Motor neuron (in vitro differentiated cells): ENCODE data around the gene RAD51B. TPM values are rescaled to one million over a fixed set of nuclear protein-coding genes. Genes with fewer than 3 reads are reported as not detected.

Experiments used
- ATAC-seq, 8 experiments: fragments of 200-7000 bp; cut with Tn5 transposase; replicated peaks in 6 of 8; 2 replicates each; pipeline ENCODE4 v1.8.0; 2021; ENCODE audit warnings: mild to moderate bottlenecking in 8 of 8, moderate library complexity in 8 of 8
- H3K27ac ChIP-seq, 2 donors: fragments of 250-450 bp; sonication (Bioruptor Pico); 2 replicates each; pipeline ENCODE4 v1.9.0; 2021; ENCODE audit warnings: antibody characterized with exemption in 2 of 2, mild to moderate bottlenecking in 2 of 2, moderate library complexity in 1 of 2
- H3K4me1 ChIP-seq, 2 donors: fragments of 250-450 bp; sonication (Bioruptor Pico); replicated peaks in 1 of 2; 2 replicates each; pipeline ENCODE4 v1.6.1; 2021; ENCODE audit warnings: antibody characterized with exemption in 2 of 2, mild to moderate bottlenecking in 2 of 2, moderate library complexity in 1 of 2
- H3K4me3 ChIP-seq, 5 donors: fragments of 250-450 bp; sonication (Bioruptor Pico); 2 replicates each; pipeline ENCODE4 v1.9.0; 2021; ENCODE audit warnings: antibody characterized with exemption in 5 of 5, mild to moderate bottlenecking in 5 of 5, moderate library complexity in 4 of 5
- WGBS, 10 experiments: fragments of 450-650 bp; shearing (Covaris generic); methylation state at CpG; one replicate each; pipeline ENCODE4 v1.0.0; 2022; 5-methylcytosine and 5-hydroxymethylcytosine counted together
- in situ Hi-C, 9 experiments: fragments of 400-800 bp; cut with MboI; loops; one replicate each; pipeline ENCODE4 v1.15.0; 2021; ENCODE audit warnings: low sequenced_read_pairs in 9 of 9, low pct_unique_long_range_greater_than_20kb in 2 of 9; ENCODE audit not compliant: unreplicated experiment in 9 of 9
- total RNA-seq, 8 experiments: library from RNA; unstranded; fragments of 300-600 nt; gene quantifications; 2 replicates each; pipeline versions ENCODE4 v1.2.3 to v1.2.4, GENCODE V29; 2022

Gene RAD51B
- total RNA-seq, 8 experiments from 2014 or later = 5.4 to 37.7 (median 11.0) TPM

GRCh38 chr14:68718023-68718990 lies 898.7 kb downstream of the RAD51B start:
- in situ Hi-C loops = no loop called here
- Histone ChIP-seq H3K4me1 (peaks cover 8 to 21% of the 10 kb centered on the region in 2 donors), H3K27ac (no peak overlapping the region), H3K4me3 (no peak overlapping the region)
- WGBS, 10 experiments = 70 to 100% (median 91%) methylated on average over 1 to 6 of the region's 8 CpGs; no CpG with 5 or more reads in 2 of the 10 experiments
- peak in 6 of 8 experiments; percentile 27 to 69 (median 53) for ATAC-seq

DNA sequence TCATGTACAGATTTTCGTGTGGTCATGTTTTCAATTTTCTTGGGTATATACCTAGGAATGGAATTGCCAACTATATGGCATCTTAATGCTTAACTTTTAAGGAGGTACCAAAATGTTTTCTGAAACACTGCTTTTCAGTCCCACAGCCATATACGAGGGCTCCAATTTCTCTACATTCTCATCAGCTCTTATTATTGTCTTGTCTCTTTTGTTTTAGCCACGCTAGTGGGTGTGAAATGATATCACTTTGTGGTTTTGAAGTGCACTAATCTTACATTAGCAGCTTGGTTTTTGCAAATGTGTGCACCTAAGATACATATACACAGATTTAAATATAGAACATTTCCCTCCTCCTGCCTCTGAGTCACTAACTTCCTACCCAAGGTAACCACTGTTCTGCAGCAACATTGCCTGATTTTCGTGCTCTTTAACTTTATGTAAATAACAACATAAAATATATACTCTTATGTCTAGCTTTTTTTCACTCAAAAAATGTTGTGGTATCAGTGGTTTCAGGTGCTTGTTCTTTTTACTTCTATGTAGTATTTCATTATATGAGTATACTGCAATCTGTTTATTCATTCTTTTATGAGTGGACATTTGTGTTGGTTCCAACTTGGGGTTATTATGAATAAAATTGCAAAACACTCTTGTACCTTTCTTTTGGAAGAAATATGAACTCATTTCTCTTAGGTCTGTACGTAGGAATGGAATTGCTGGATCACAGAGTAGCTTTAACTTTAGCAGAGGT lies 900.2 kb downstream of the RAD51B start:
- Histone ChIP-seq H3K4me3 (no peak overlapping the region), H3K4me1 (peaks cover 16 to 34% of the 10 kb centered on the region in 2 donors), H3K27ac (no peak overlapping the region)
- no peak for ATAC-seq
- 55 to 100% (median 93%) methylated on average over 2 to 5 of the region's 5 CpGs for WGBS, 10 experiments
- in situ Hi-C loops = no loop called here

- in situ Hi-C loops = no loop called here
- Histone ChIP-seq H3K4me1 (peaks cover 10 to 26% of the 10 kb centered on the region in 2 donors), H3K4me3 (no peak overlapping the region), H3K27ac (no peak overlapping the region)
- ATAC-seq = no peak
- WGBS, 10 experiments = 25 to 80% (median 65%) methylated on average over 2 of the region's 2 CpGs; no CpG with 5 or more reads in 5 of the 10 experiments
Observed at GRCh38 chr14:68722186-68722585, 902.6 kb downstream of the RAD51B start.

GRCh38 chr14:68722968-68723566 lies 903.5 kb downstream of the RAD51B start:
- whole genome bisulfite sequencing, 10 experiments = 84 to 100% (median 94%) methylated on average over 1 to 4 of the region's 5 CpGs; no CpG with 5 or more reads in 4 of the 10 experiments
- Histone ChIP-seq H3K27ac (no peak overlapping the region), H3K4me3 (no peak overlapping the region), H3K4me1 (peaks cover 10 to 22% of the 10 kb centered on the region in 2 donors)
- ATAC-seq = no peak
- in situ Hi-C loops = no loop called here

GRCh38 chr14:68723808-68724268 lies 904.3 kb downstream of the RAD51B start:
- H3K4me3 ChIP-seq = no peak overlapping the region
- peaks cover 10 to 15% of the 10 kb centered on the region in 2 donors for H3K4me1 ChIP-seq
- in situ Hi-C loops = no loop called here
- H3K27ac ChIP-seq = peak overlapping the region in 1 of 2 donors; percentile 23
- 42 to 86% (median 66%) methylated on average over 1 to 3 of the region's 3 CpGs; no CpG with 5 or more reads in 4 of the 10 experiments for WGBS, 10 experiments
- ATAC-seq = peak in 5 of 8 experiments; percentile 39 to 73 (median 61)

DNA sequence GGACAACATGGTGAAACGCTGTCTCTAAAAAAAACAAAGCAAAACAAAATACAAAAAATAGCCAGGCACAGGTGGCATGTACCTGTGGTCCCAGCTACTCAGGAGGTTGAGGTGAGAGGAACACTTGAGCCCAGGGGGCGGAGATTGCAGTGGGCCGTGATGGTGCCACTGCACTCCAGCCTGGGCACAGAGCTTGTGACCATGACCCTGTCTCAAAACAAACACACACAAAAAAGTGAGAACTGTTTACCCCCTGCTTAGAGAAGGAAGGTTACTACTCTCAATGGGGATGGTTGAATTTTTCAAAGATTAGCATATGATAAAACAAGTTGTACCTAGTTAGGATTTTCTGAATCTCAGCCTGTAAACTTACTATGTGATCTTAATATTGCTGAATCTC lies 905.3 kb downstream of the RAD51B start:
- in situ Hi-C loops = no loop called here
- no peak for ATAC-seq
- 67 to 100% (median 87%) methylated on average over 1 to 3 of the region's 3 CpGs; no CpG with 5 or more reads in 6 of the 10 experiments for WGBS, 10 experiments
- H3K4me3 ChIP-seq = no peak overlapping the region
- H3K27ac ChIP-seq = no peak overlapping the region
- peaks cover 11 to 17% of the 10 kb centered on the region in 2 donors for H3K4me1 ChIP-seq

DNA sequence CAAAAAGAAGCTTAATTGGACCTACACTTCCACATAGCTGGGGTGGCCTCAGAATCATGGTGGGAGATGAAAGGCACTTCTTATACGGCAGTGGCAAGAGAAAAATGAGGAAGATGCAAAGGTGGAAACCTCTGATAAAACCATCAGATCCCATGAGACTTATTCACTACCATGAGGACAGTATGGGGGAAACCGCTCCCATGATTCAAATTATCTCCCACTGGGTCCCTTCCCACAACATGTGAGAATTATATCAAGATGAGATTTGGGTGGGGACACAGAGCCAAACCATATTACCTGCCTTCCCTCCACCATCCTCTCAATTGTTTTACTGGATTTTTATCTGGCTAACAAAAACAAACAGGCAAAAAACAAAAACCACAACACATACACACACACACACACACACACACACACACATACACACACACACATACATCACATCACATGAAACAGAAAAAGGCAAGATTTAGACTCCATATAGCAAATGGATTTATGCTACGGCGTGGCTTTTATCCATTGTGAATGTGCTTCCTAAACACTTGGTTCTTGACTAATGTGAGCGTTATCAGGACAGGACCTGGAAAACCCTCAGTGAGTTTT lies 906.6 kb downstream of the RAD51B start:
- Histone ChIP-seq H3K4me3 (no peak overlapping the region), H3K4me1 (peaks cover 23 to 30% of the 10 kb centered on the region in 2 donors), H3K27ac (no peak overlapping the region)
- 67 to 100% (median 92%) methylated on average over 1 to 3 of the region's 5 CpGs; no CpG with 5 or more reads in 3 of the 10 experiments for WGBS, 10 experiments
- ATAC-seq = no peak
- in situ Hi-C loops = no loop called here

DNA sequence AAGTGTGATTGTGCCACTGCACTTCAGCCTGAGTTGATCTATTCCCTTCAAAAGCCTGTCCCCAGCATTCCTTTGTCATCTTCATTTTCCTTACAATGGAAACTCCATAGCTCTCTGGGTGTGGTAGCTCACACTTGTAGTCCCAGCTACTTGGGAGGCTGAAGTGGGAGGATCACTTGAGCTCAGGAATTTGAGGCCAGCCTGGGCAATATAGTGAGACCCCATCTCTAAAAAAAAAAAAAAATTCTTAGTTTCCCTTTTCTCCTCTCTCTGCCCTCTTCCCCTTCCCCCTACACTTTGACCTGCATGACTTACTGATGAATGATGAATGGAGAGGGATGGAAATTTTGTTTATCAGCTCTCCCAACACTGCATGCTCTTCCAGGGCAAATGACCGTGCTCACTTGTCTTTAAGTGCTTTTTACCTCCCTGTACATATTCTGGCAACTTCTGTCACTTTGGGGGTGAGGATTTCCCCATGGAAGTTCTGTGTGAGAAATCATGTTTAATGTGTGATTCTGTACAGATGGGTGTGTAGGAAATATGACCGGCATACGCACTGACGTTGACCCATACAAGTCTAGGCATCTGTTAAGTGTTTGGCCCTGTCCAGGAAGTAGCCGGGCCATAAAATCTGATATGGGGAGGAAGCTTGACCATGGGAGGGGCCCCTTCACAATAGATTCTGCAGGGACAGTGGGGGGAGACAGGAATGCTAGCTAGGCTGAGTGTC lies 907.9 kb downstream of the RAD51B start:
- H3K4me3 ChIP-seq = no peak overlapping the region
- peaks cover 33 to 43% of the 10 kb centered on the region in 2 donors for H3K4me1 ChIP-seq
- in situ Hi-C loops = no loop called here
- H3K27ac ChIP-seq = no peak overlapping the region
- WGBS, 10 experiments = 50 to 100% (median 97%) methylated on average over 1 to 4 of the region's 5 CpGs; no CpG with 5 or more reads in 2 of the 10 experiments
- no peak for ATAC-seq

DNA sequence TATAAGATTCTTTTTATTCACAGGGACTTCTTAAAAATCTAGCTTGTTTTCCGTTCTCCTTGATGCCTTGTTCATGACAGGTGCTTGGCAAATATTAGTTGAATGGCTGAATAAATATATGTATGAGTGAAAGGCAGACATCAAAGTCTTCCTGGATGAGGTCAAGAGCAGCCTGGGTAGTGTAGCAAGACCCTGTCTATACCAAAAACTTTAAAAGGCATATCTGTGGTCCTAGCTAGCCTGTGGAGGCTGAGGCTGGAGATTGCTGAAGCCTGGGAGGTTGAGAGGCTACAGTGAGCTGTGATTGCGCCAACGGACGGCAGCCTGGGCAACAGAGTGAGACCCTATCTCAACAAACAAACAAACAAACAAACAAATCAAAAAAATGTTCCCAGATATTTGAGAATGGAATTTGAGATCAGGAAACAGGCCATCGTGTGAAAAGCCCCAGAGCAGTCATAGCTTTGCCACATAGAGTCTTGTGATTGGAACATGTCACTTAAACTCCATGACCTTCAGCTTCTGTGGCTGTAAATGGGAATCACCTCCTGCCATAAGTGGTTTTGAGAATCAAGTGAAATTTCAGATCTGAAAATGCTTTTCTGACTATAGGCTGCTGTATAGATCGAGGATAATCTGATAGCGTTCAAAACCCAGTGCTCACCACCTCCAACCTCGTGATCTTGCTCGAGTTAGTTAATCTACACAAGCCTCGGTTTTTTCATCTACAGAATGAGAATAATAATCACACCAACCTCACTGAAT lies 908.9 kb downstream of the RAD51B start:
- WGBS, 10 experiments = 60 to 100% (median 80%) methylated on average over 1 to 10 of the region's 10 CpGs
- H3K4me3 ChIP-seq = no peak overlapping the region
- peaks cover 36 to 48% of the 10 kb centered on the region in 2 donors for H3K4me1 ChIP-seq
- no peak for ATAC-seq
- H3K27ac ChIP-seq = no peak overlapping the region
- in situ Hi-C loops = no loop called here

DNA sequence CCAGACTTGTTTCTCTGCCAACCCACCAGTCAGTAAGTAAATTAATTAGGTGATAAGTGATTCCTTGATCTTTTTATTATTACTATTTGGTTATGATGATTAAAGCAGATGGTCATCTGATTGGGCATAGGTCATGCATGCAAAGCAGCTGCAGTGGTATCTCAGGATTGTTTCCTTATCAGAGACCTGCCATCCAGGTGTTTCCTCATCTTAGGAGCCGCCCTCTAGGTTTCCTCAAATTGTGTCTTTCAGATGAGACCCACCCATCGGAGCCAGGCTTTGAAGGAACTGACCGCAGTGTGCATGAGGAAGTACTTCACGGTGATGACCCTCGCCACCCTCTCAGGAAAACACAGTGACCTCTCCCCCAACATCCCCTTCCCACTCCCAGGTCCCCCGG lies 910.0 kb downstream of the RAD51B start:
- ATAC-seq = no peak
- H3K27ac ChIP-seq = no peak overlapping the region
- 82 to 100% (median 93%) methylated on average over 1 to 4 of the region's 6 CpGs; no CpG with 5 or more reads in 5 of the 10 experiments for WGBS, 10 experiments
- in situ Hi-C loops = no loop called here
- peaks cover 36 to 49% of the 10 kb centered on the region in 2 donors for H3K4me1 ChIP-seq
- no peak overlapping the region for H3K4me3 ChIP-seq

GRCh38 chr14:68730348-68730747 lies 910.8 kb downstream of the RAD51B start:
- Histone ChIP-seq H3K4me1 (peaks cover 40 to 54% of the 10 kb centered on the region in 2 donors), H3K4me3 (no peak overlapping the region), H3K27ac (peak overlapping the region in 1 of 2 donors; percentile 37)
- WGBS, 10 experiments = 58 to 100% (median 85%) methylated on average over 1 to 3 of the region's 3 CpGs; no CpG with 5 or more reads in 2 of the 10 experiments
- in situ Hi-C loops = no loop called here
- no peak for ATAC-seq
